Neural cell (in vitro differentiated cells): ENCODE measurements around the gene ACRV1. TPM values are rescaled to one million over a fixed set of nuclear protein-coding genes. Genes with fewer than 3 reads are reported as not detected.

Experiments
- H2AFZ ChIP-seq: fragments of 200-600, 300-800 bp; sonication (generic), shearing (Covaris generic); 2 replicates; pipeline ENCODE4 v1.6.0; 2014; ENCODE audit warnings: low read depth, mild to moderate bottlenecking, antibody characterized with exemption, low read length, moderate library complexity
- H3F3A ChIP-seq: fragments of 200-600 bp; shearing (Covaris generic); 2 replicates; pipeline ENCODE4 v1.6.1; 2016; ENCODE audit warnings: mild to moderate bottlenecking, moderate library complexity, mixed read lengths, antibody characterized with exemption, low read length; ENCODE audit not compliant: insufficient read depth, poor library complexity, severe bottlenecking
- H3K27ac ChIP-seq: fragments of 200-600, 300-800 bp; sonication (generic), shearing (Covaris generic); 2 replicates; pipeline ENCODE4 v1.5.1; 2014; ENCODE audit warnings: mild to moderate bottlenecking, low read length, moderate library complexity
- H3K27me3 ChIP-seq: fragments of 300-800, 200-600 bp; sonication (generic), shearing (Covaris generic); 2 replicates; pipeline ENCODE4 v1.6.0; 2014; ENCODE audit warnings: mild to moderate bottlenecking, low read depth, low read length, moderate library complexity; ENCODE audit not compliant: insufficient read depth
- H3K36me3 ChIP-seq: fragments of 300-800, 200-600 bp; sonication (generic), shearing (Covaris generic); 2 replicates; pipeline ENCODE4 v1.5.1; 2014; ENCODE audit warnings: mild to moderate bottlenecking, antibody characterized with exemption, low read length, moderate library complexity; ENCODE audit not compliant: insufficient read depth
- H3K4me2 ChIP-seq: fragments of 300-800, 200-600 bp; sonication (generic), shearing (Covaris generic); 2 replicates; pipeline ENCODE4 v1.6.0; 2014; ENCODE audit warnings: mild to moderate bottlenecking, low read length
- H3K4me3 ChIP-seq: fragments of 300-800, 200-600 bp; sonication (generic), shearing (Covaris generic); 2 replicates; pipeline ENCODE4 v1.5.1; 2014; ENCODE audit warnings: mild to moderate bottlenecking, low read length, moderate library complexity
- H3K79me2 ChIP-seq: fragments of 200-600 bp; shearing (Covaris generic); replicated peaks from 2 replicates; pipeline ENCODE4 v1.6.0; 2014; ENCODE audit warnings: mild to moderate bottlenecking, low read length, moderate library complexity; ENCODE audit not compliant: insufficient read depth
- H3K9ac ChIP-seq: fragments of 300-800, 200-600 bp; sonication (generic), shearing (Covaris generic); 2 replicates; pipeline ENCODE4 v1.6.1; 2016; ENCODE audit warnings: mild to moderate bottlenecking, low read length, mixed read lengths
- H3K9me2 ChIP-seq: fragments of 200-600 bp; shearing (Covaris generic); 2 replicates; pipeline ENCODE4 v1.6.1; 2016; ENCODE audit warnings: mild to moderate bottlenecking, low read length, mixed read lengths; ENCODE audit not compliant: insufficient read depth
- H3K9me3 ChIP-seq: fragments of 200-600, 300-800 bp; sonication (generic), shearing (Covaris generic); 2 replicates; pipeline ENCODE4 v1.6.1; 2016; ENCODE audit warnings: mild to moderate bottlenecking, mixed run types, low read length, moderate library complexity, mixed read lengths
- H4K20me1 ChIP-seq: fragments of 200-600 bp; shearing (Covaris generic); 2 replicates; pipeline ENCODE4 v1.6.1; 2016; ENCODE audit warnings: mild to moderate bottlenecking, mixed run types; ENCODE audit not compliant: insufficient read depth
- EP300 ChIP-seq: fragments of 450-650 bp; conservative IDR thresholded peaks from 2 replicates; pipeline ENCODE4 v1.6.1; 2014; ENCODE audit warnings: antibody characterized with exemption, mild to moderate bottlenecking, moderate library complexity; ENCODE audit not compliant: poor library complexity, severe bottlenecking
- EZH2 ChIP-seq: fragments of 200-600, 300-800 bp; shearing (Covaris generic), sonication (generic); IDR thresholded peaks from 2 replicates; pipeline ENCODE4 v1.6.1; 2014; ENCODE audit warnings: antibody characterized with exemption, low read length, borderline replicate concordance, mild to moderate bottlenecking; ENCODE audit not compliant: insufficient read depth, poor library complexity, severe bottlenecking
- MXI1 ChIP-seq: fragments of 450-650 bp; conservative IDR thresholded peaks from 2 replicates; pipeline ENCODE4 v1.6.1; 2014; ENCODE audit warnings: antibody characterized with exemption, mild to moderate bottlenecking; ENCODE audit not compliant: poor library complexity, severe bottlenecking
- POLR2AphosphoS5 ChIP-seq: IDR thresholded peaks from 2 replicates; pipeline ENCODE4 v1.6.1; 2012
- RAD21 ChIP-seq: fragments of 450-650 bp; conservative IDR thresholded peaks from 2 replicates; pipeline ENCODE4 v1.6.1; 2014; ENCODE audit warnings: antibody characterized with exemption, mild to moderate bottlenecking, moderate library complexity
- SMC3 ChIP-seq: fragments of 450-650 bp; conservative IDR thresholded peaks from 2 replicates; pipeline ENCODE4 v1.6.1; 2014; ENCODE audit warnings: antibody characterized with exemption, mild to moderate bottlenecking, moderate library complexity; ENCODE audit not compliant: poor library complexity
- TAF1 ChIP-seq: IDR thresholded peaks from 2 replicates; pipeline ENCODE4 v1.6.1; 2012; ENCODE audit warnings: low read depth
- polyA plus RNA-seq: library from polyadenylated mRNA; depleted of rRNA; stranded (reverse); fragments of >200 nt; gene quantifications from 2 replicates; pipeline ENCODE4 v1.2.3, GENCODE V29; 2014
- TF ChIP-seq, protein P1 (sequence below): fragments of 450-650 bp; IDR thresholded peaks from 2 replicates; pipeline ENCODE4 v1.5.1; 2014; ENCODE audit warnings: antibody characterized with exemption, mild to moderate bottlenecking, moderate library complexity; ENCODE audit not compliant: poor library complexity, severe bottlenecking
- TF ChIP-seq, protein P2 (sequence below): IDR thresholded peaks from 2 replicates; pipeline ENCODE4 v1.6.1; 2012; ENCODE audit warnings: borderline replicate concordance

Gene ACRV1
- polyA plus RNA-seq, 1 donor from 2014 or later, result 0.52 TPM

GRCh38 chr11:125663910-125664309 is 16.7 kb downstream of the ACRV1 start:
- Histone ChIP-seq H2AFZ (no peak overlapping the region), H3K9me2 (no peaks in the 10 kb centered on the region), H3K36me3 (peaks cover 4% of the 10 kb centered on the region), H3K9ac (no peak overlapping the region), H3K27ac (no peak overlapping the region), H3K79me2 (no peaks in the 10 kb centered on the region), H3F3A (no peaks in the 10 kb centered on the region), H3K4me3 (no peak overlapping the region), H3K27me3 (no peaks in the 10 kb centered on the region), H3K4me2 (no peak overlapping the region), H4K20me1 (no peaks in the 10 kb centered on the region), H3K9me3 (peaks cover 2% of the 10 kb centered on the region)
- TF ChIP-seq EP300 (no peak), POLR2AphosphoS5 (no peak), RAD21 (no peak), SMC3 (no peak), MXI1 (no peak), TAF1 (no peak), EZH2 (no peak)
- TF ChIP-seq, protein P1, sequence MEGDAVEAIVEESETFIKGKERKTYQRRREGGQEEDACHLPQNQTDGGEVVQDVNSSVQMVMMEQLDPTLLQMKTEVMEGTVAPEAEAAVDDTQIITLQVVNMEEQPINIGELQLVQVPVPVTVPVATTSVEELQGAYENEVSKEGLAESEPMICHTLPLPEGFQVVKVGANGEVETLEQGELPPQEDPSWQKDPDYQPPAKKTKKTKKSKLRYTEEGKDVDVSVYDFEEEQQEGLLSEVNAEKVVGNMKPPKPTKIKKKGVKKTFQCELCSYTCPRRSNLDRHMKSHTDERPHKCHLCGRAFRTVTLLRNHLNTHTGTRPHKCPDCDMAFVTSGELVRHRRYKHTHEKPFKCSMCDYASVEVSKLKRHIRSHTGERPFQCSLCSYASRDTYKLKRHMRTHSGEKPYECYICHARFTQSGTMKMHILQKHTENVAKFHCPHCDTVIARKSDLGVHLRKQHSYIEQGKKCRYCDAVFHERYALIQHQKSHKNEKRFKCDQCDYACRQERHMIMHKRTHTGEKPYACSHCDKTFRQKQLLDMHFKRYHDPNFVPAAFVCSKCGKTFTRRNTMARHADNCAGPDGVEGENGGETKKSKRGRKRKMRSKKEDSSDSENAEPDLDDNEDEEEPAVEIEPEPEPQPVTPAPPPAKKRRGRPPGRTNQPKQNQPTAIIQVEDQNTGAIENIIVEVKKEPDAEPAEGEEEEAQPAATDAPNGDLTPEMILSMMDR, result no peak
- TF ChIP-seq, protein P2, sequence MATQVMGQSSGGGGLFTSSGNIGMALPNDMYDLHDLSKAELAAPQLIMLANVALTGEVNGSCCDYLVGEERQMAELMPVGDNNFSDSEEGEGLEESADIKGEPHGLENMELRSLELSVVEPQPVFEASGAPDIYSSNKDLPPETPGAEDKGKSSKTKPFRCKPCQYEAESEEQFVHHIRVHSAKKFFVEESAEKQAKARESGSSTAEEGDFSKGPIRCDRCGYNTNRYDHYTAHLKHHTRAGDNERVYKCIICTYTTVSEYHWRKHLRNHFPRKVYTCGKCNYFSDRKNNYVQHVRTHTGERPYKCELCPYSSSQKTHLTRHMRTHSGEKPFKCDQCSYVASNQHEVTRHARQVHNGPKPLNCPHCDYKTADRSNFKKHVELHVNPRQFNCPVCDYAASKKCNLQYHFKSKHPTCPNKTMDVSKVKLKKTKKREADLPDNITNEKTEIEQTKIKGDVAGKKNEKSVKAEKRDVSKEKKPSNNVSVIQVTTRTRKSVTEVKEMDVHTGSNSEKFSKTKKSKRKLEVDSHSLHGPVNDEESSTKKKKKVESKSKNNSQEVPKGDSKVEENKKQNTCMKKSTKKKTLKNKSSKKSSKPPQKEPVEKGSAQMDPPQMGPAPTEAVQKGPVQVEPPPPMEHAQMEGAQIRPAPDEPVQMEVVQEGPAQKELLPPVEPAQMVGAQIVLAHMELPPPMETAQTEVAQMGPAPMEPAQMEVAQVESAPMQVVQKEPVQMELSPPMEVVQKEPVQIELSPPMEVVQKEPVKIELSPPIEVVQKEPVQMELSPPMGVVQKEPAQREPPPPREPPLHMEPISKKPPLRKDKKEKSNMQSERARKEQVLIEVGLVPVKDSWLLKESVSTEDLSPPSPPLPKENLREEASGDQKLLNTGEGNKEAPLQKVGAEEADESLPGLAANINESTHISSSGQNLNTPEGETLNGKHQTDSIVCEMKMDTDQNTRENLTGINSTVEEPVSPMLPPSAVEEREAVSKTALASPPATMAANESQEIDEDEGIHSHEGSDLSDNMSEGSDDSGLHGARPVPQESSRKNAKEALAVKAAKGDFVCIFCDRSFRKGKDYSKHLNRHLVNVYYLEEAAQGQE, result no peak

- no peak overlapping the region for H3K9ac ChIP-seq
- H3K27ac ChIP-seq, result no peak overlapping the region
- no peaks in the 10 kb centered on the region for H3F3A ChIP-seq
- H3K36me3 ChIP-seq, result peaks cover 4% of the 10 kb centered on the region
- no peaks in the 10 kb centered on the region for H3K27me3 ChIP-seq
- no peak overlapping the region for H3K4me3 ChIP-seq
- TF ChIP-seq RAD21 (no peak), EP300 (no peak), TAF1 (no peak), POLR2AphosphoS5 (no peak), SMC3 (no peak), MXI1 (no peak), EZH2 (no peak)
- TF ChIP-seq, protein P2, result no peak
- TF ChIP-seq, protein P1, result no peak
- no peak overlapping the region for H3K4me2 ChIP-seq
- no peaks in the 10 kb centered on the region for H4K20me1 ChIP-seq
- no peaks in the 10 kb centered on the region for H3K9me2 ChIP-seq
- no peak overlapping the region for H2AFZ ChIP-seq
- peaks cover 2% of the 10 kb centered on the region for H3K9me3 ChIP-seq
- H3K79me2 ChIP-seq, result no peaks in the 10 kb centered on the region
These were observed 18.0 kb downstream of the ACRV1 start for GRCh38 chr11:125662689-125663088.
